GM18520 (cell line): ENCODE data around the gene EDC4.

Experiments used
- ATAC-seq: cut with Tn5 transposase; IDR thresholded peaks from one replicate; pipeline ENCODE4 v1.9.1; 2021; ENCODE audit not compliant: unreplicated experiment

The EDC4 gene

DNA sequence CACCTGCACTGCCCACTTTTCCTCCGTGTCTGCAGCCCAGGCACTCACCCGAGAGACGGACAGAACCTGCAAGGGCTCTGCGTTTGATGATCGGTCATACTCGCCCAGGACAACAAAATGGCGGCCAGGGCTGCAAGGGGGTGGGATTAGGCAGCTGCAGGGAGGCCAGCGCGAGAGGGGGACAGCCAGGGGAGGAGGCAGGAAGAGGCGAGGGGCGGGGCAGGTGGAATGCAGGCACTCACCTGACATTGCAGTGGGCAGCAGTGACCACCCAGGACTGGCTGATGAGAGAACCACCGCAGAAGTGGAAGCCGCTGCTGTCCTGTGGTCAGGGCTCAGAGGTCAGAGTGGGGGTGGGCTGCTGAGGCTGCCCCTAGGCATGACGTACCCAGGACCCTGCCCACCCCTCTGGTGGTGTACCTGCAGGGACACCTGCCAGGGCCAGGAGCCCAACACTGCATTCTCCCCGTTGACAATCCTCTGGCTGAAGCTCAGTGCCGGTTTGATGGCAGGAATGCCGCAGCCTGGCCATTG lies 57.9 kb downstream of the EDC4 start:
- no peak for ATAC-seq
